DND-41 (cell line): ENCODE data around the gene BNC2.

ENCODE experiments used
- ATAC-seq: fragments of 200-7000 bp; cut with Tn5 transposase; 3 replicates; pipeline ENCODE4 v1.9.1; 2021; ENCODE audit warnings: low read depth; ENCODE audit not compliant: insufficient read depth
- DNase-seq: peaks from one replicate; pipeline ENCODE4 v3.0.0-alpha.2; 2020
- H2AFZ ChIP-seq: 2 replicates; pipeline ENCODE4 v1.6.0; 2012; ENCODE audit warnings: low read depth, low read length
- H3K27ac ChIP-seq: 2 replicates; pipeline ENCODE4 v1.5.1; 2012; ENCODE audit warnings: low read length, inconsistent platforms
- H3K27me3 ChIP-seq: fragments of 200-600 bp; sonication (generic); 2 replicates; pipeline ENCODE4 v1.6.0; 2012; ENCODE audit warnings: low read length, mild to moderate bottlenecking, inconsistent platforms; ENCODE audit not compliant: insufficient read depth, poor library complexity
- H3K36me3 ChIP-seq: 2 replicates; pipeline ENCODE4 v1.5.1; 2012; ENCODE audit warnings: low read length, inconsistent platforms; ENCODE audit not compliant: insufficient read depth
- H3K4me1 ChIP-seq: 2 replicates; pipeline ENCODE4 v1.5.1; 2012; ENCODE audit warnings: mild to moderate bottlenecking, low read length; ENCODE audit not compliant: insufficient read depth
- H3K4me2 ChIP-seq: 2 replicates; pipeline ENCODE4 v1.6.0; 2012; ENCODE audit warnings: mild to moderate bottlenecking, moderate library complexity, low read length, inconsistent platforms; ENCODE audit not compliant: insufficient read depth
- H3K4me3 ChIP-seq, 2 experiments: fragments of 200-600 bp in 1 of 2; shearing (Covaris generic) in 1 of 2; 2 replicates each; pipeline ENCODE4 v1.5.1; 2012 to 2016; ENCODE audit warnings: inconsistent platforms in 2 of 2, low read length in 2 of 2, mild to moderate bottlenecking in 2 of 2, low read depth in 1 of 2, moderate library complexity in 1 of 2
- H3K79me2 ChIP-seq: 2 replicates; pipeline ENCODE4 v1.6.0; 2012; ENCODE audit warnings: low read length, inconsistent platforms; ENCODE audit not compliant: insufficient read depth
- H3K9ac ChIP-seq: 2 replicates; pipeline ENCODE4 v1.6.0; 2012; ENCODE audit warnings: low read depth, mild to moderate bottlenecking, inconsistent platforms, low read length, moderate library complexity
- H3K9me3 ChIP-seq: 2 replicates; pipeline ENCODE4 v1.5.1; 2012; ENCODE audit warnings: low read length, moderate library complexity, mild to moderate bottlenecking, inconsistent platforms; ENCODE audit not compliant: insufficient read depth, severe bottlenecking
- H4K20me1 ChIP-seq: 2 replicates; pipeline ENCODE4 v1.6.0; 2012; ENCODE audit warnings: low read length; ENCODE audit not compliant: insufficient read depth
- EZH2 ChIP-seq: IDR thresholded peaks from 3 replicates; pipeline ENCODE4 v1.6.1; 2012; ENCODE audit warnings: borderline replicate concordance, low read depth, mild to moderate bottlenecking, moderate library complexity, low read length, inconsistent platforms; ENCODE audit not compliant: severe bottlenecking
- TF ChIP-seq, protein P1 (sequence below): IDR thresholded peaks from 2 replicates; pipeline ENCODE4 v1.5.1; 2012; ENCODE audit warnings: borderline replicate concordance, low read length, moderate library complexity, mild to moderate bottlenecking; ENCODE audit not compliant: poor library complexity, severe bottlenecking; ENCODE audit errors: extremely low read depth

Gene BNC2

DNA sequence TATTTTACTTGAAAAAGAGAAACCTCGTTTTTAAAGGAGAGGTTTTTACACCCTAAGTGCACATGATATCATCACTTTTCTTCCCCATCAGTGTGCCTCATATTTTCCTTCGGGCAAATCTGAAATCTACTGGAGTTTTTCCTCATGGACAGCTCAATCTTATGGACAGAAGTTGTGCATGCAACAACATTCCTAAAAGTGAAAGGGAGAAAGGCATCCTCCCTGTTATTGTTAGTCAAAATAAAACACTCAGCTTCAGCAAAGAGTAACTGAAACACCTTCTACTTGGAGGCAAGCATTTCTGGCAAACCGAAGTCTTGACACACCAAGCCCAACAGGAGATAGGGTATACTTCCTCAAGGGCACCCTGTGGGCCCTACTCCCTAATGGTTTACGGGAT is 217.9 kb downstream of the BNC2 start:
- no peak overlapping the region for H3K9ac ChIP-seq
- TF ChIP-seq, protein P1, sequence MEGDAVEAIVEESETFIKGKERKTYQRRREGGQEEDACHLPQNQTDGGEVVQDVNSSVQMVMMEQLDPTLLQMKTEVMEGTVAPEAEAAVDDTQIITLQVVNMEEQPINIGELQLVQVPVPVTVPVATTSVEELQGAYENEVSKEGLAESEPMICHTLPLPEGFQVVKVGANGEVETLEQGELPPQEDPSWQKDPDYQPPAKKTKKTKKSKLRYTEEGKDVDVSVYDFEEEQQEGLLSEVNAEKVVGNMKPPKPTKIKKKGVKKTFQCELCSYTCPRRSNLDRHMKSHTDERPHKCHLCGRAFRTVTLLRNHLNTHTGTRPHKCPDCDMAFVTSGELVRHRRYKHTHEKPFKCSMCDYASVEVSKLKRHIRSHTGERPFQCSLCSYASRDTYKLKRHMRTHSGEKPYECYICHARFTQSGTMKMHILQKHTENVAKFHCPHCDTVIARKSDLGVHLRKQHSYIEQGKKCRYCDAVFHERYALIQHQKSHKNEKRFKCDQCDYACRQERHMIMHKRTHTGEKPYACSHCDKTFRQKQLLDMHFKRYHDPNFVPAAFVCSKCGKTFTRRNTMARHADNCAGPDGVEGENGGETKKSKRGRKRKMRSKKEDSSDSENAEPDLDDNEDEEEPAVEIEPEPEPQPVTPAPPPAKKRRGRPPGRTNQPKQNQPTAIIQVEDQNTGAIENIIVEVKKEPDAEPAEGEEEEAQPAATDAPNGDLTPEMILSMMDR: no peak
- TF ChIP-seq EZH2: no peak
- no peak overlapping the region for H3K27ac ChIP-seq
- H2AFZ ChIP-seq: no peak overlapping the region
- H3K36me3 ChIP-seq: no peaks in the 10 kb centered on the region
- H4K20me1 ChIP-seq: no peaks in the 10 kb centered on the region
- no peaks in the 10 kb centered on the region for H3K9me3 ChIP-seq
- H3K27me3 ChIP-seq: no peaks in the 10 kb centered on the region
- H3K4me1 ChIP-seq: no peaks in the 10 kb centered on the region
- ATAC-seq (no peak), DNase-seq (no peak)
- no peak overlapping the region for H3K4me2 ChIP-seq
- H3K79me2 ChIP-seq: no peaks in the 10 kb centered on the region
- H3K4me3 ChIP-seq: no peak overlapping the region

DNA sequence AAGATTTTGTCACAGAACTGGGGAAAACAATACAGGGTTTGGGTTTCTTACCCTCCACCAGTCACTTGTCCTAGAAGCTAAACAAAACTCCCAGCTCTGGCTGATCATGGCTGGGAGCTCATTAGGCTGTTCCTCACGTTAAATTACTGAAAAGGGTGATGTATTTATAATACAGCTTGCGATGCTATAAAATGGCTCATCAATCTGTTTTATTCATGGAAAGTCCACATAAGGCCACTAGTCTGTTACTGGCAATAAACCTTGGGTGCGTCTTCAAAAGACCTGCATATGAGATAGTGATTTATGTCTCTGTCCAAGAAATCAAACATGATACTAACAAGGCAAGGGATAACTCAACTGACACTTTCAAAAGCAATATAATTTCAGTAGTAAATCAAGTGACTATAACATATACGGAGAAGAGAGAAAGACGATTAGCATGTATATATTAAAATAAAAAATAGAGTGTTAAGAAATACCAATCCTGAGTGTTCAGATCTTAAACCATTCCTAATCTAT is 219.0 kb downstream of the BNC2 start:
- Histone ChIP-seq H3K27me3 (no peaks in the 10 kb centered on the region), H3K36me3 (no peaks in the 10 kb centered on the region), H3K27ac (no peak overlapping the region), H4K20me1 (no peaks in the 10 kb centered on the region), H3K9ac (no peak overlapping the region), H3K4me1 (no peaks in the 10 kb centered on the region), H3K4me3 (no peak overlapping the region), H3K79me2 (no peaks in the 10 kb centered on the region), H2AFZ (no peak overlapping the region), H3K4me2 (no peak overlapping the region), H3K9me3 (no peaks in the 10 kb centered on the region)
- no peak for DNase-seq
- no peak for ATAC-seq
- TF ChIP-seq, protein P1: no peak
- no peak for TF ChIP-seq EZH2

DNA sequence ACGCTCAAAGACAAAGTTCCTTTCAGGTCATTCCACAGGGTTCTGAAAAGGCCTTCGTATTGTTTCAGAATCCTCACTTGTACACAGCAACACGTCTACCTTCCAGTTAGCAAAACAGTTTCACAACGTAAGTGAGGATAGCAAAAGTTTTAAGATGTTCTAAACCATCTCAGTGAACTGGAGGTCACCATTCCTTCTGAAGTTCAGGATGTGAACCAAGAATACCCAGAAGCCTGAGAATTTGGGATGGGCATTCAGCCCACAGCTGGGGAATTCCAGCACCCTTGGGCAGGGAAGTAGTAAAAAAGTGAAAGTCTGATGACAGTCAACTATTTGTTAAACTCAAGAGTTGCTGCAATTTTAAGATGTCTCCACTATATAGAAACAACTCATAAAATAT is 224.5 kb downstream of the BNC2 start:
- Histone ChIP-seq H3K79me2 (no peaks in the 10 kb centered on the region), H3K36me3 (no peaks in the 10 kb centered on the region), H2AFZ (no peak overlapping the region), H3K9me3 (no peaks in the 10 kb centered on the region), H3K27ac (no peak overlapping the region), H4K20me1 (no peaks in the 10 kb centered on the region), H3K4me3 (no peak overlapping the region), H3K27me3 (no peaks in the 10 kb centered on the region), H3K4me1 (no peaks in the 10 kb centered on the region), H3K9ac (no peak overlapping the region), H3K4me2 (no peak overlapping the region)
- TF ChIP-seq, protein P1: no peak
- no peak for TF ChIP-seq EZH2
- ATAC-seq (no peak), DNase-seq (no peak)
